Heart right ventricle (tissue), 16 donors: ENCODE measurements around the gene PYDC2. TPM values are rescaled to one million over a fixed set of nuclear protein-coding genes. Genes with fewer than 3 reads are reported as not detected.
"Not testable (repeated sequence)": the region's sequence is repeated elsewhere in the genome, so short reads cannot be mapped to it uniquely, and the experiment has no call there.

Experiments
- ATAC-seq, 8 donors: fragments of 200-7000 bp; cut with Tn5 transposase; one replicate each; pipeline ENCODE4 v1.9.1; 2020; ENCODE audit warnings: mild to moderate bottlenecking in 8 of 8, moderate library complexity in 8 of 8, moderate number of reproducible peaks in 1 of 8
- DNase-seq, 2 donors: peaks; one replicate each; pipeline ENCODE4 v3.0.0-alpha.2; 2020
- H3K27ac ChIP-seq, 10 donors: fragments of 200-600 bp; sonication (generic) in 2 of 10; one replicate each; pipeline versions ENCODE4 v1.5.0 to v1.8.0; 2020 to 2022; ENCODE audit warnings: mild to moderate bottlenecking in 3 of 10
- H3K27me3 ChIP-seq, 7 donors: fragments of 200-600 bp; one replicate each; pipeline ENCODE4 v1.8.0; 2021 to 2022; ENCODE audit warnings: mild to moderate bottlenecking in 2 of 7
- H3K36me3 ChIP-seq, 9 donors: fragments of 200-600 bp; sonication (generic) in 1 of 9; one replicate each; pipeline versions ENCODE4 v1.5.0 to v1.8.0; 2020 to 2022; ENCODE audit warnings: mild to moderate bottlenecking in 2 of 9
- H3K4me1 ChIP-seq, 9 donors: fragments of 200-600 bp; sonication (generic) in 1 of 9; one replicate each; pipeline versions ENCODE4 v1.5.0 to v1.8.0; 2020 to 2022; ENCODE audit warnings: mild to moderate bottlenecking in 4 of 9
- H3K4me3 ChIP-seq, 10 donors: fragments of 200-600 bp; sonication (generic) in 2 of 10; one replicate each; pipeline versions ENCODE4 v1.5.0 to v1.8.0; 2020 to 2022; ENCODE audit warnings: mild to moderate bottlenecking in 7 of 10, moderate library complexity in 2 of 10
- H3K9me3 ChIP-seq, 11 donors: fragments of 200-600 bp in 10 of 11; sonication (generic) in 2 of 11; one replicate each; pipeline versions ENCODE4 v1.5.0 to v1.8.0; 2013 to 2022; ENCODE audit warnings: mild to moderate bottlenecking in 2 of 11, control low read depth in 1 of 11, moderate library complexity in 1 of 11
- WGBS, 2 donors: extraction: QIAGEN DNeasy Blood & Tissue Kit; methylation state at CpG; one replicate each; pipeline ENCODE4 v1.1.7; 2013; ENCODE audit warnings: inconsistent platforms in 1 of 2; 5-methylcytosine and 5-hydroxymethylcytosine counted together
- intact Hi-C, 10 donors: fragments of 100-400 bp; cut with DNase I; formaldehyde crosslinking; loops; one replicate each; pipeline versions ENCODE4 v1.11.1 to v1.14.2; 2022
- polyA plus RNA-seq, 2 donors: library from polyadenylated mRNA; stranded (reverse); fragments of 200-250 nt; gene quantifications; one replicate each; pipeline ENCODE4 v1.2.3, GENCODE V29; 2013
- total RNA-seq, 10 donors: library from RNA; stranded (reverse); fragmentation: NEBNext Ultra II Directional in 3 of 10; extraction: Animal tissue kit (Norgen Biotek cat#: 25700) in 3 of 10; gene quantifications; one replicate each; pipeline versions ENCODE4 v1.2.1 to v1.2.4, GENCODE V29; 2021 to 2023
- TF ChIP-seq, protein P1 (sequence below), 9 donors: fragments of 200-600 bp; sonication (generic) in 2 of 9; IDR thresholded peaks; one replicate each; pipeline versions ENCODE4 v1.5.0 to v1.8.0; 2021 to 2022; ENCODE audit warnings: antibody characterized with exemption in 9 of 9, mild to moderate bottlenecking in 5 of 9, moderate library complexity in 1 of 9
- donor health status: Arrhythmogenic right ventricular cardiomyopathy.
- donor health status: ischemic (EF 13 %, LVEDD 7.1; RV severe dilation, severe dysfunction).
- donor health status: healthy with polysubstance abuse.
- donor health status: DM: no; HTN: yes; CAD: no.
- donor health status: DM: no; HTN: no; CAD: no.
- donor health status: ischemic (EF 25% LVEDD 6.9; RV normal size, moderate dysfunction).
- donor health status: ischemic (EF 25% LVEDD 5.7; RV mildly dilated, moderate dysfunction).
- donor health status: healthy.
- donor health status: DM: yes; HTN: yes; CAD: no.
- donor health status: Ischemic cardiomyopathy.
- donor health status: ischemic (EF 35%, LVEDD 5.7; RV mildly dilated, moderate dysfunction).
- donor health status: nonischemic (EF 11% LVEDD 7.7; RV severe dilation, severe dysfunction).
- donor health status: DM: yes; HTN: yes; CAD: no.
- donor health status: PGD.
- donor health status: ischemic (EF 29% LVEDD 5.4; RV normal size, mild dysfunction).
- donor health status: nonischemic (EF 23%, LVEDD 6.1; RV moderate dilation, normal function).

The PYDC2 gene
- total and polyA plus RNA-seq, 12 donors: not detected

DNA sequence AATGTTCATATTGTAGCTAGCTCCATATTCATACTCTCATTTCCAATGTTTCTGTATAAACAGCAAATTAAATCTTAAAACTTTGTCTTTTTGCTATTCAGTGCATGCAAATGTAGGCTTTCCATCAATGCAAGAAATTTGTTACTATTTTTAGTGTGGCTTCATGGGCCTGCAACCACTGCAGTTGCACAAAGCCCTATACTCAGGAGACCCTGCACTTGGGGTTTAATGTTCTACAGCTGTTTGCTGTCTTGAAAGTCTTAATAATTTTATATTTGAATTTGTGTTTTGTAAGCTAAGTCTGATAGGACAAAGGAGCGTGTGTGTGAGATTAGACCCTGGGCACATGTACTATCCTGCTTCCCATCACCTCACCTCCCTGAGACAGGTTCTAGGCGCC lies 9.6 kb downstream of the PYDC2 start:
- ATAC-seq (peak in 3 of 8 donors; percentile 41 to 73 (median 54)), DNase-seq (no peak)
- Histone ChIP-seq H3K4me3 (no peak overlapping the region), H3K9me3 (no peaks in the 10 kb centered on the region), H3K27ac (no peak overlapping the region), H3K27me3 (no peaks in the 10 kb centered on the region), H3K4me1 (peaks cover 0 to 8% (median 0%) of the 10 kb centered on the region in 9 donors), H3K36me3 (no peaks in the 10 kb centered on the region)
- TF ChIP-seq, protein P1, sequence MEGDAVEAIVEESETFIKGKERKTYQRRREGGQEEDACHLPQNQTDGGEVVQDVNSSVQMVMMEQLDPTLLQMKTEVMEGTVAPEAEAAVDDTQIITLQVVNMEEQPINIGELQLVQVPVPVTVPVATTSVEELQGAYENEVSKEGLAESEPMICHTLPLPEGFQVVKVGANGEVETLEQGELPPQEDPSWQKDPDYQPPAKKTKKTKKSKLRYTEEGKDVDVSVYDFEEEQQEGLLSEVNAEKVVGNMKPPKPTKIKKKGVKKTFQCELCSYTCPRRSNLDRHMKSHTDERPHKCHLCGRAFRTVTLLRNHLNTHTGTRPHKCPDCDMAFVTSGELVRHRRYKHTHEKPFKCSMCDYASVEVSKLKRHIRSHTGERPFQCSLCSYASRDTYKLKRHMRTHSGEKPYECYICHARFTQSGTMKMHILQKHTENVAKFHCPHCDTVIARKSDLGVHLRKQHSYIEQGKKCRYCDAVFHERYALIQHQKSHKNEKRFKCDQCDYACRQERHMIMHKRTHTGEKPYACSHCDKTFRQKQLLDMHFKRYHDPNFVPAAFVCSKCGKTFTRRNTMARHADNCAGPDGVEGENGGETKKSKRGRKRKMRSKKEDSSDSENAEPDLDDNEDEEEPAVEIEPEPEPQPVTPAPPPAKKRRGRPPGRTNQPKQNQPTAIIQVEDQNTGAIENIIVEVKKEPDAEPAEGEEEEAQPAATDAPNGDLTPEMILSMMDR (IDR thresholded peaks at IDR 0.05): no peak
- intact Hi-C loops: no loop called here
- WGBS, 2 donors: 72 to 80% methylated on average over 2 of the region's 2 CpGs

DNA sequence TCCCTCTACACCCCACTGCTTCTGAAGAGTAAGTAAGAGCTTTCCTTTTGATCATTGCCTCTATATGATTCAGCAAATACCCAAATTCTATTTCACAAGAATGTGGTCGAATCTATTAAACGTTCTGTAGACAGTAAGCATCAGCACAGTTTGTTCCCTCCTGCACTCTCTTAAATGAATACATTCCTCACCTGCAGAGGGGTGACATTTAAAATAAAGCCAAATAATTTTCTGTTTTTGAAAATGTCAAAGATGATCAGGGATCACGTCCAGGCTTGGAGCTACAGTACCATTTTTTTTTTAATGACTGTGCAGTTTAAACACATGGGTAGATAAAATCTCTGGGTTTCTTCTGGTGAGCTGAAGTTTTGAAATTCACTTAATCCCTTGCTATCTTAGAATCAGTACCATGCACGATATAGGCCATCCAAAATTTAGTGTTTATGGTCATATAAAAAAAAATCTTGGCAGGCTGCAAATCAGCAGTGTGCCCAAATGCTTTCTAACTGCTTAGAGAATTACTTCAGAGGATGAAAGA lies 12.8 kb downstream of the PYDC2 start:
- Histone ChIP-seq H3K27ac (no peak overlapping the region), H3K4me3 (no peak overlapping the region), H3K9me3 (no peaks in the 10 kb centered on the region), H3K36me3 (no peaks in the 10 kb centered on the region), H3K4me1 (peaks cover 0 to 8% (median 0%) of the 10 kb centered on the region in 9 donors), H3K27me3 (no peaks in the 10 kb centered on the region)
- intact Hi-C loops: no loop called here
- no peak for ATAC-seq
- TF ChIP-seq, protein P1 (IDR thresholded peaks at IDR 0.05): no peak
- 78 to 84% methylated on average over 4 of the region's 4 CpGs for WGBS, 2 donors
- no peak for DNase-seq

DNA sequence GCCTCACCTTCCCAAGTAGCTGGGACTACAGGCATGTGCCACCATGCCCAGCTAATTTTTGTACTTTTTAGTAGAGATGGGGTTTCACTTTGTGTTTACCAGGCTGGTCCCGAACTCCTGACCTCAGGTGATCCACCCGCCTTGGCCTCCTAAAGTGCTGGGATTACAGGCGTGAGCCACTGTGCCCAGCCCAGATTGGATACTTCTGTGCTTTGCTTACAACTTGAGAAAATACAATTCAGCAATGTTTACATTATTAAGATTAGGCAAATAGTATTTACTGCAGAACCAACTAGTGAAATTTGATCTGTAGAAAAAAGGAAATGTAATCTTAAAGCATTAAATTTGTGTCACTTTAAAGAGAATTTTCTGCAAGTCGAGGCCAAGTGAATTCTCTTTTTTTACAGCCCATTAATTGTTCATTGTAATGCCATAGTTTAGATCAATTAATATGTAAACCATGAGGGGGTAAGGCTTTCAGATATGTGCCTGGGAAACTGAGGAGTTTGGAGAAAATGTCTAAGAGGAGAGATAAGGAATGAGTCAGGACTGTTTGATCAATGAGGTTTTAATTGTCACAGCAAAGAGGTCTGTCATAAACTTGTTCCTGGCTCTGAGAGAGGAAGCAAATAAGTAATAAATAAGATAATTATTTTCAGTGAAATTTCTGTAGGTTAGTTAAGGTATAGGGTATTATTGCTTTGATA lies 15.3 kb downstream of the PYDC2 start:
- Histone ChIP-seq H3K27ac (no peak overlapping the region), H3K9me3 (peaks cover 0 to 5% (median 0%) of the 10 kb centered on the region in 11 donors), H3K36me3 (no peaks in the 10 kb centered on the region), H3K27me3 (no peaks in the 10 kb centered on the region), H3K4me3 (no peak overlapping the region), H3K4me1 (no peaks in the 10 kb centered on the region)
- DNase-seq (no peak), ATAC-seq (no peak)
- 87 to 88% methylated on average over 4 of the region's 4 CpGs for WGBS, 2 donors
- TF ChIP-seq, protein P1 (IDR thresholded peaks at IDR 0.05): no peak
- intact Hi-C loops: no loop called here

DNA sequence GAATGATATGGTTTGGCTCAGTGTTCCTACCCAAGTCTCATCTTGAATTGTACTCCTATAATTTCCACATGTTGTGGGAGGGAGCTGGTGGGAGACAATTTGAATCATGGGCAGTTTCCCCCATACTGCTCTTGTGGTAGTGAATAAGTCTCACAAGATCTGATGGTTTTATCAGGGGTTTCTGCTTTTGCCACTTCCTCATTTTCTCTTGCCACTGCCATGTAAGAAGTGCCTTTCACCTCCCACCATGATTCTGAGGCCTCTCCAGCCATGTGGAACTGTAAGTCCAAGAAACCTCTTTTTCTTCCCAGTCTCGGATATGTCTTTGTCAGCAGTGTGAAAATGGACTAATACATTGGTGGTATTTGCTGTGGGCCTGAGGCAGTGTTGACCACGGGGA lies 23.0 kb downstream of the PYDC2 start:
- H3K27ac ChIP-seq, intact Hi-C loops, H3K36me3 ChIP-seq, ATAC-seq, H3K4me3 ChIP-seq, H3K27me3 ChIP-seq, H3K4me1 ChIP-seq, DNase-seq: not testable (repeated sequence)
- WGBS, 2 donors: 86 to 88% methylated on average over 2 of the region's 2 CpGs
- H3K9me3 ChIP-seq: peaks cover 0 to 17% (median 0%) of the 10 kb centered on the region in 11 donors

DNA sequence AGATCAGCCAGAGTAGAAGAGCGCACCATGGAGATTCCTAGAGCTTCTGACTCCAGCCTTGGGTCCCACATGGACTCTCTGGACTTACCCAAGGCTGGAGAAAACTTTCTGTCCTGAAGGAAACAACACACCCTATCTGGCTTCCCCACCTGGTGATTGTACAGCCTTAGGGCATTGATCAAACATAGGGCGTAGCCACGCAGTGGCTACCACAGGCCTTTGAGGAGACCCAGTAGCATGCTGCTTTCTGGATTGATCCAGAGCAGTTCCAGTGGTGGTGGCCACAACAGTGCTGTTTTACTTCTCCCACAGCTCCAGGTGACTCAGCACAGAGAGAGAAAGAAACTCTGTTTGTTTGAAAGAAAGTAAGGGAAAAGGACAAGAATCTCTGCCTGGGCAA lies 23.5 kb downstream of the PYDC2 start:
- H3K9me3 ChIP-seq: peaks cover 0 to 17% (median 0%) of the 10 kb centered on the region in 11 donors
- H3K4me1 ChIP-seq: no peaks in the 10 kb centered on the region
- ATAC-seq: no peak
- H3K27ac ChIP-seq: no peak overlapping the region
- no peak overlapping the region for H3K4me3 ChIP-seq
- WGBS, 2 donors: 94 to 97% methylated on average over 3 of the region's 3 CpGs
- H3K36me3 ChIP-seq: no peaks in the 10 kb centered on the region
- TF ChIP-seq, protein P1 (IDR thresholded peaks at IDR 0.05): no peak
- intact Hi-C loops: no loop called here
- DNase-seq: no peak
- no peaks in the 10 kb centered on the region for H3K27me3 ChIP-seq
